ENCODE measurements around the gene KIF3B.
"Not testable (repeated sequence)": the region's sequence is repeated elsewhere in the genome, so short reads cannot be mapped to it uniquely, and the experiment has no call there.

Gene KIF3B

GRCh38 chr20:32249030-32249738, 28.3 kb upstream of the KIF3B start:
- no peak overlapping the region for H3K4me3 ChIP-seq (ENCODE audit: insufficient read length, low read depth)
- TF ChIP-seq YY1 (IDR thresholded peaks at IDR 0.05; ENCODE audit: insufficient read depth, insufficient read length), result no peak
- TF ChIP-seq SUZ12 (IDR thresholded peaks at IDR 0.05; ENCODE audit: extremely low read depth, insufficient read depth, insufficient read length), result no peak
- TF ChIP-seq ZNF274 (IDR thresholded peaks at IDR 0.05; ENCODE audit: low read depth, low read length), result no peak
- H3K9ac ChIP-seq (ENCODE audit: insufficient read length, low read depth), result no peak overlapping the region
- H3K27me3 ChIP-seq (ENCODE audit: insufficient read depth, insufficient read length), result no peaks in the 10 kb centered on the region
- H3K9me3 ChIP-seq (ENCODE audit: insufficient read depth, low read length), result no peaks in the 10 kb centered on the region
- peaks cover 4% of the 10 kb centered on the region for H3K4me1 ChIP-seq (ENCODE audit: insufficient read depth, insufficient read length)
- no peaks in the 10 kb centered on the region for H3K36me3 ChIP-seq (ENCODE audit: insufficient read depth, insufficient read length, low read length)
- no peak for DNase-seq (ENCODE audit: low read depth, low spot score)

GRCh38 chr20:32251470-32251869, 26.0 kb upstream of the KIF3B start:
- H3K4me1 ChIP-seq (ENCODE audit: insufficient read depth, insufficient read length), result no peaks in the 10 kb centered on the region
- H3K4me3 ChIP-seq (ENCODE audit: insufficient read length, low read depth), result no peak overlapping the region
- no peaks in the 10 kb centered on the region for H3K9me3 ChIP-seq (ENCODE audit: insufficient read depth, low read length)
- H3K27me3 ChIP-seq (ENCODE audit: insufficient read depth, insufficient read length), result no peaks in the 10 kb centered on the region
- no peak for TF ChIP-seq YY1 (IDR thresholded peaks at IDR 0.05; ENCODE audit: insufficient read depth, insufficient read length)
- TF ChIP-seq ZNF274 (IDR thresholded peaks at IDR 0.05; ENCODE audit: low read depth, low read length), result no peak
- TF ChIP-seq SUZ12 (IDR thresholded peaks at IDR 0.05; ENCODE audit: extremely low read depth, insufficient read depth, insufficient read length), result no peak
- H3K36me3 ChIP-seq (ENCODE audit: insufficient read depth, insufficient read length, low read length), result no peaks in the 10 kb centered on the region
- no peak overlapping the region for H3K9ac ChIP-seq (ENCODE audit: insufficient read length, low read depth)
- no peak for DNase-seq (ENCODE audit: low read depth, low spot score)

- Histone ChIP-seq H3K4me3 (ENCODE audit: insufficient read length, low read depth) (no peak overlapping the region), H3K36me3 (ENCODE audit: insufficient read depth, insufficient read length, low read length) (no peaks in the 10 kb centered on the region), H3K9ac (ENCODE audit: insufficient read length, low read depth) (no peak overlapping the region), H3K4me1 (ENCODE audit: insufficient read depth, insufficient read length) (no peaks in the 10 kb centered on the region), H3K27me3 (ENCODE audit: insufficient read depth, insufficient read length) (no peaks in the 10 kb centered on the region), H3K9me3 (ENCODE audit: insufficient read depth, low read length) (no peaks in the 10 kb centered on the region)
- DNase-seq (ENCODE audit: low read depth, low spot score), result no peak
- TF ChIP-seq SUZ12 (IDR thresholded peaks at IDR 0.05; ENCODE audit: extremely low read depth, insufficient read depth, insufficient read length) (no peak), YY1 (IDR thresholded peaks at IDR 0.05; ENCODE audit: insufficient read depth, insufficient read length) (no peak), ZNF274 (IDR thresholded peaks at IDR 0.05; ENCODE audit: low read depth, low read length) (no peak)
These were observed 25.3 kb upstream of the KIF3B start for GRCh38 chr20:32252189-32252588.

- H3K36me3 ChIP-seq (ENCODE audit: insufficient read depth, insufficient read length, low read length); H3K4me1 ChIP-seq (ENCODE audit: insufficient read depth, insufficient read length); H3K9me3 ChIP-seq (ENCODE audit: insufficient read depth, low read length); H3K27me3 ChIP-seq (ENCODE audit: insufficient read depth, insufficient read length); H3K9ac ChIP-seq (ENCODE audit: insufficient read length, low read depth); H3K4me3 ChIP-seq (ENCODE audit: insufficient read length, low read depth); DNase-seq (ENCODE audit: low read depth, low spot score): not testable (repeated sequence)
These were observed 16.5 kb upstream of the KIF3B start for GRCh38 chr20:32260973-32261372.

GRCh38 chr20:32261644-32262043, 15.8 kb upstream of the KIF3B start:
- Histone ChIP-seq H3K36me3 (ENCODE audit: insufficient read depth, insufficient read length, low read length) (no peaks in the 10 kb centered on the region), H3K9ac (ENCODE audit: insufficient read length, low read depth) (no peak overlapping the region), H3K27me3 (ENCODE audit: insufficient read depth, insufficient read length) (no peaks in the 10 kb centered on the region), H3K4me3 (ENCODE audit: insufficient read length, low read depth) (no peak overlapping the region), H3K9me3 (ENCODE audit: insufficient read depth, low read length) (no peaks in the 10 kb centered on the region), H3K4me1 (ENCODE audit: insufficient read depth, insufficient read length) (no peaks in the 10 kb centered on the region)
- DNase-seq (ENCODE audit: low read depth, low spot score), result no peak
- TF ChIP-seq YY1 (IDR thresholded peaks at IDR 0.05; ENCODE audit: insufficient read depth, insufficient read length) (no peak), ZNF274 (IDR thresholded peaks at IDR 0.05; ENCODE audit: low read depth, low read length) (no peak), SUZ12 (IDR thresholded peaks at IDR 0.05; ENCODE audit: extremely low read depth, insufficient read depth, insufficient read length) (no peak)

- H3K27me3 ChIP-seq (ENCODE audit: insufficient read depth, insufficient read length), result no peaks in the 10 kb centered on the region
- H3K36me3 ChIP-seq (ENCODE audit: insufficient read depth, insufficient read length, low read length), result no peaks in the 10 kb centered on the region
- no peak for TF ChIP-seq ZNF274 (IDR thresholded peaks at IDR 0.05; ENCODE audit: low read depth, low read length)
- TF ChIP-seq YY1 (IDR thresholded peaks at IDR 0.05; ENCODE audit: insufficient read depth, insufficient read length), result no peak
- TF ChIP-seq SUZ12 (IDR thresholded peaks at IDR 0.05; ENCODE audit: extremely low read depth, insufficient read depth, insufficient read length), result no peak
- no peak for DNase-seq (ENCODE audit: low read depth, low spot score)
- H3K9ac ChIP-seq (ENCODE audit: insufficient read length, low read depth), result no peak overlapping the region
- no peaks in the 10 kb centered on the region for H3K4me1 ChIP-seq (ENCODE audit: insufficient read depth, insufficient read length)
- no peak overlapping the region for H3K4me3 ChIP-seq (ENCODE audit: insufficient read length, low read depth)
- H3K9me3 ChIP-seq (ENCODE audit: insufficient read depth, low read length), result no peaks in the 10 kb centered on the region
These were observed 14.0 kb upstream of the KIF3B start for GRCh38 chr20:32263398-32263954.

- Histone ChIP-seq H3K27me3 (ENCODE audit: insufficient read depth, insufficient read length) (peaks cover 19% of the 10 kb centered on the region), H3K9me3 (ENCODE audit: insufficient read depth, low read length) (peaks cover 3% of the 10 kb centered on the region; the same call in 1 of the 2 replicates)
- no peak for DNase-seq (ENCODE audit: low read depth, low spot score)
These were observed 5.8 kb upstream of the KIF3B start for GRCh38 chr20:32271620-32272019.

More at GRCh38 chr20:32271620-32272019, 5.8 kb upstream of the KIF3B start:
- Histone ChIP-seq H3K4me3 (ENCODE audit: insufficient read length, low read depth) (no peak overlapping the region), H3K4me1 (ENCODE audit: insufficient read depth, insufficient read length) (no peaks in the 10 kb centered on the region), H3K9ac (ENCODE audit: insufficient read length, low read depth) (no peak overlapping the region), H3K36me3 (ENCODE audit: insufficient read depth, insufficient read length, low read length) (no peaks in the 10 kb centered on the region)
- TF ChIP-seq YY1 (IDR thresholded peaks at IDR 0.05; ENCODE audit: insufficient read depth, insufficient read length), result no peak
- no peak for TF ChIP-seq SUZ12 (IDR thresholded peaks at IDR 0.05; ENCODE audit: extremely low read depth, insufficient read depth, insufficient read length)
- no peak for TF ChIP-seq ZNF274 (IDR thresholded peaks at IDR 0.05; ENCODE audit: low read depth, low read length)

Measured in NT2/D1 (cell line).